OCI-LY3 (cell line): ENCODE data around the gene SSTR5.

Experiments used
- CTCF ChIP-seq: fragments of 200-600, 300-600 bp; sonication (generic); IDR thresholded peaks from 2 replicates; pipeline ENCODE4 v1.5.1; 2014; ENCODE audit warnings: antibody characterized with exemption, low read length, low read depth
- EZH2phosphoT487 ChIP-seq: fragments of 200-600 bp; shearing (Covaris generic); IDR thresholded peaks from 2 replicates; pipeline ENCODE4 v1.6.1; 2018; ENCODE audit warnings: antibody characterized with exemption, mixed run types, low read depth

- no peak for TF ChIP-seq CTCF
- no peak for TF ChIP-seq EZH2phosphoT487
Observed at GRCh38 chr16:1045310-1045992, 27.1 kb upstream of the SSTR5 start.
